HEK293 (cell line): ENCODE results near the gene GGA3.

ENCODE experiments used
- GLIS2 ChIP-seq: fragments of 450-650 bp; formaldehyde crosslinking; IDR thresholded peaks from 2 replicates; pipeline ENCODE4 v1.5.1; 2016; ENCODE audit warnings: missing biosample characterization, missing genetic modification characterization
- IKZF3 ChIP-seq: fragments of 450-650 bp; IDR thresholded peaks from 2 replicates; pipeline ENCODE4 v1.5.0; 2018; ENCODE audit warnings: missing biosample characterization, mild to moderate bottlenecking, missing genetic modification characterization, moderate library complexity
- KLF10 ChIP-seq: fragments of 450-650 bp; IDR thresholded peaks from 2 replicates; pipeline ENCODE4 v1.5.1; 2018; ENCODE audit warnings: missing biosample characterization, mild to moderate bottlenecking, missing genetic modification characterization
- KLF7 ChIP-seq: fragments of 450-650 bp; formaldehyde crosslinking; IDR thresholded peaks from 2 replicates; pipeline ENCODE4 v1.5.1; 2016; ENCODE audit warnings: missing biosample characterization, missing genetic modification characterization, borderline replicate concordance
- OSR2 ChIP-seq: fragments of 450-650 bp; formaldehyde crosslinking; IDR thresholded peaks from 2 replicates; pipeline ENCODE4 v1.5.1; 2016; ENCODE audit warnings: missing biosample characterization, missing genetic modification characterization
- OVOL3 ChIP-seq: fragments of 450-650 bp; formaldehyde crosslinking; IDR thresholded peaks from 2 replicates; pipeline ENCODE4 v1.5.1; 2016; ENCODE audit warnings: missing biosample characterization, missing genetic modification characterization
- PRDM1 ChIP-seq: fragments of 450-650 bp; formaldehyde crosslinking; IDR thresholded peaks from 2 replicates; pipeline ENCODE4; 2016; ENCODE audit warnings: missing biosample characterization, missing genetic modification characterization
- ZBTB20 ChIP-seq: fragments of 450-650 bp; formaldehyde crosslinking; IDR thresholded peaks from 2 replicates; pipeline ENCODE4 v1.5.1; 2016; ENCODE audit warnings: missing biosample characterization, missing genetic modification characterization
- ZEB2 ChIP-seq: fragments of 450-650 bp; formaldehyde crosslinking; IDR thresholded peaks from 2 replicates; pipeline ENCODE4 v1.5.1; 2016; ENCODE audit warnings: missing biosample characterization, missing genetic modification characterization
- ZFHX2 ChIP-seq: fragments of 450-650 bp; formaldehyde crosslinking; conservative IDR thresholded peaks from 2 replicates; pipeline ENCODE4 v1.5.1; 2016; ENCODE audit warnings: missing biosample characterization, missing genetic modification characterization
- ZNF132 ChIP-seq: fragments of 450-650 bp; formaldehyde crosslinking; IDR thresholded peaks from 2 replicates; pipeline ENCODE4 v1.5.1; 2017; ENCODE audit warnings: missing biosample characterization, missing genetic modification characterization, borderline replicate concordance
- ZNF175 ChIP-seq: fragments of 450-650 bp; formaldehyde crosslinking; IDR thresholded peaks from 2 replicates; pipeline ENCODE4 v1.5.1; 2016; ENCODE audit warnings: missing biosample characterization, missing genetic modification characterization
- ZNF2 ChIP-seq: fragments of 450-650 bp; formaldehyde crosslinking; IDR thresholded peaks from 2 replicates; pipeline ENCODE4 v1.5.1; 2016; ENCODE audit warnings: missing biosample characterization, missing genetic modification characterization
- ZNF248 ChIP-seq: fragments of 450-650 bp; formaldehyde crosslinking; IDR thresholded peaks from 2 replicates; pipeline ENCODE4 v1.5.1; 2017; ENCODE audit warnings: missing biosample characterization, missing genetic modification characterization
- ZNF311 ChIP-seq: fragments of 450-650 bp; formaldehyde crosslinking; IDR thresholded peaks from 2 replicates; pipeline ENCODE4 v1.5.1; 2017; ENCODE audit warnings: missing biosample characterization, missing genetic modification characterization, borderline replicate concordance
- ZNF37A ChIP-seq: fragments of 450-650 bp; IDR thresholded peaks from 2 replicates; pipeline ENCODE4 v1.5.1; 2018; ENCODE audit warnings: missing biosample characterization, missing genetic modification characterization
- ZNF473 ChIP-seq: fragments of 450-650 bp; formaldehyde crosslinking; IDR thresholded peaks from 2 replicates; pipeline ENCODE4 v1.5.1; 2017; ENCODE audit warnings: missing biosample characterization, missing genetic modification characterization
- ZNF48 ChIP-seq: fragments of 450-650 bp; formaldehyde crosslinking; IDR thresholded peaks from 2 replicates; pipeline ENCODE4 v1.5.1; 2016; ENCODE audit warnings: missing biosample characterization, missing genetic modification characterization
- ZNF530 ChIP-seq: fragments of 450-650 bp; formaldehyde crosslinking; IDR thresholded peaks from 2 replicates; pipeline ENCODE4 v1.5.1; 2016; ENCODE audit warnings: low read depth, missing biosample characterization, missing genetic modification characterization
- ZNF571 ChIP-seq: fragments of 450-650 bp; formaldehyde crosslinking; IDR thresholded peaks from 2 replicates; pipeline ENCODE4 v1.5.0; 2017; ENCODE audit warnings: missing biosample characterization, missing genetic modification characterization
- ZNF670 ChIP-seq: fragments of 450-650 bp; formaldehyde crosslinking; IDR thresholded peaks from 2 replicates; pipeline ENCODE4 v1.5.1; 2016; ENCODE audit warnings: missing biosample characterization, missing genetic modification characterization, low read depth
- ZNF837 ChIP-seq: fragments of 450-650 bp; formaldehyde crosslinking; IDR thresholded peaks from 2 replicates; pipeline ENCODE4 v1.5.1; 2016; ENCODE audit warnings: missing biosample characterization, missing genetic modification characterization
- ZNF843 ChIP-seq: fragments of 450-650 bp; formaldehyde crosslinking; IDR thresholded peaks from 2 replicates; pipeline ENCODE4 v1.5.1; 2016; ENCODE audit warnings: missing biosample characterization, missing genetic modification characterization
- TF ChIP-seq, protein P1 (sequence below): fragments of 450-650 bp; formaldehyde crosslinking; IDR thresholded peaks from 2 replicates; pipeline ENCODE4 v1.5.1; 2016; ENCODE audit warnings: missing biosample characterization, missing genetic modification characterization, borderline replicate concordance
- TF ChIP-seq, protein P2 (sequence below): fragments of 450-650 bp; formaldehyde crosslinking; IDR thresholded peaks from 2 replicates; pipeline ENCODE4 v1.5.1; 2017; ENCODE audit warnings: missing biosample characterization, missing genetic modification characterization
- TF ChIP-seq, protein P3 (sequence below): fragments of 450-650 bp; formaldehyde crosslinking; IDR thresholded peaks from 2 replicates; pipeline ENCODE4 v1.5.0; 2017; ENCODE audit warnings: missing biosample characterization, missing genetic modification characterization, borderline replicate concordance
- TF ChIP-seq, protein P4 (sequence below): fragments of 450-650 bp; formaldehyde crosslinking; IDR thresholded peaks from 2 replicates; pipeline ENCODE4 v1.5.1; 2017; ENCODE audit warnings: missing biosample characterization, missing genetic modification characterization
- TF ChIP-seq, protein P5 (sequence below): fragments of 450-650 bp; formaldehyde crosslinking; IDR thresholded peaks from 2 replicates; pipeline ENCODE4 v1.5.1; 2016; ENCODE audit warnings: missing biosample characterization, missing genetic modification characterization

GGA3 gene

DNA sequence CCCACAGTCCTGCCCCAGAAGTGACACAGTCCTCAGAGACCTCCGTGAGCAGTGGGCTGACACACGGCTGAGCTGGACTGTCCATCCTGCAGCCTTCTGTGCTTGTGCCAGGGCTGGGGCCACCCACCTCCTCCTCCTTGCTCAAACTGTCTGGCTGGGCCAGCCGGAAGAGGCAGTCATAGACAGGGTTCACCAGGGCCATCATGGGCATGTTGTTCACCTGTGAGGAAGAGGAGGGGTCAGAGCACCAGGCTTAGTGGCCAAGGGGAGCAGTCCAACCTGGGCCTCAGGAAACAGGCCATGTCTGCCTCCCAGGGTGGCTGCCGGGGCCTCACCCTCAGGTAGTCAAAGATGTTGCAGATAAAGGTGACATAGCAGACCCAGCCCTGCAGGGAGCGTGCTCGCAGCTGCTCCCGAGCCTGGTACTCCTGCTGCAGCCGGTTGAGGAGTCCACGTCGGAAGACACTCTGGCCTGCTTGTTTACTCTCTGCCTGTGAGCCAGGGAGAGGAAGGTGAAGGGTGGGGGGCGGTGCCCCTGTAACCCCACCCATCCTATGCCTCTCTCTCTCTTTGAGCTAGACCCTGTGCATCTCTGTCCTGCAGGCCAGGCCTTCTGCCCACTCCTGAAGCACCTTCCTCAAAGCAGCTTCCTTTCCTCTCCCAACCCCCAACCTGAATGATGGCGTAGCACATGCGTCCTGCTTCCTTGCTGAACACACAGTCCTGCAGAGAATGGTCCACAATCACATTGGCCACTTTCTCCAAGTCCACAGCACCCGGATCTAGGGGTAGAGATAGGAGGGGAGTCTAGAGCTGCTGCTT, 6.2 kb upstream of the GGA3 start (continued):
- TF ChIP-seq ZEB2 (tag by site-specific recombination) (peak; percentile 43; the same call in 1 of the 2 replicates), IKZF3 (tag by site-specific recombination) (no peak), OSR2 (tag by site-specific recombination) (0 out of 2 replicates have a peak, but pooled peaks have one; percentile 47), ZNF48 (tag by site-specific recombination) (no peak), ZNF2 (tag by site-specific recombination) (no peak), ZNF571 (no peak), ZNF843 (tag by site-specific recombination) (no peak), ZNF132 (tag by site-specific recombination) (no peak), ZNF248 (tag by site-specific recombination) (no peak), ZBTB20 (tag by site-specific recombination) (peak; percentile 93), ZNF473 (tag by site-specific recombination) (no peak), ZNF837 (tag by site-specific recombination) (no peak), OVOL3 (tag by site-specific recombination) (no peak), ZNF37A (tag by site-specific recombination) (no peak), ZNF175 (tag by site-specific recombination) (no peak), ZNF311 (no peak), KLF10 (tag by site-specific recombination) (no peak), KLF7 (tag by site-specific recombination) (no peak), ZFHX2 (tag by site-specific recombination) (no peak), GLIS2 (tag by site-specific recombination) (no peak; the same call in 1 of the 2 replicates), ZNF670 (tag by site-specific recombination) (no peak), ZNF530 (no peak), PRDM1 (tag by site-specific recombination) (no peak)
- TF ChIP-seq, protein P1, sequence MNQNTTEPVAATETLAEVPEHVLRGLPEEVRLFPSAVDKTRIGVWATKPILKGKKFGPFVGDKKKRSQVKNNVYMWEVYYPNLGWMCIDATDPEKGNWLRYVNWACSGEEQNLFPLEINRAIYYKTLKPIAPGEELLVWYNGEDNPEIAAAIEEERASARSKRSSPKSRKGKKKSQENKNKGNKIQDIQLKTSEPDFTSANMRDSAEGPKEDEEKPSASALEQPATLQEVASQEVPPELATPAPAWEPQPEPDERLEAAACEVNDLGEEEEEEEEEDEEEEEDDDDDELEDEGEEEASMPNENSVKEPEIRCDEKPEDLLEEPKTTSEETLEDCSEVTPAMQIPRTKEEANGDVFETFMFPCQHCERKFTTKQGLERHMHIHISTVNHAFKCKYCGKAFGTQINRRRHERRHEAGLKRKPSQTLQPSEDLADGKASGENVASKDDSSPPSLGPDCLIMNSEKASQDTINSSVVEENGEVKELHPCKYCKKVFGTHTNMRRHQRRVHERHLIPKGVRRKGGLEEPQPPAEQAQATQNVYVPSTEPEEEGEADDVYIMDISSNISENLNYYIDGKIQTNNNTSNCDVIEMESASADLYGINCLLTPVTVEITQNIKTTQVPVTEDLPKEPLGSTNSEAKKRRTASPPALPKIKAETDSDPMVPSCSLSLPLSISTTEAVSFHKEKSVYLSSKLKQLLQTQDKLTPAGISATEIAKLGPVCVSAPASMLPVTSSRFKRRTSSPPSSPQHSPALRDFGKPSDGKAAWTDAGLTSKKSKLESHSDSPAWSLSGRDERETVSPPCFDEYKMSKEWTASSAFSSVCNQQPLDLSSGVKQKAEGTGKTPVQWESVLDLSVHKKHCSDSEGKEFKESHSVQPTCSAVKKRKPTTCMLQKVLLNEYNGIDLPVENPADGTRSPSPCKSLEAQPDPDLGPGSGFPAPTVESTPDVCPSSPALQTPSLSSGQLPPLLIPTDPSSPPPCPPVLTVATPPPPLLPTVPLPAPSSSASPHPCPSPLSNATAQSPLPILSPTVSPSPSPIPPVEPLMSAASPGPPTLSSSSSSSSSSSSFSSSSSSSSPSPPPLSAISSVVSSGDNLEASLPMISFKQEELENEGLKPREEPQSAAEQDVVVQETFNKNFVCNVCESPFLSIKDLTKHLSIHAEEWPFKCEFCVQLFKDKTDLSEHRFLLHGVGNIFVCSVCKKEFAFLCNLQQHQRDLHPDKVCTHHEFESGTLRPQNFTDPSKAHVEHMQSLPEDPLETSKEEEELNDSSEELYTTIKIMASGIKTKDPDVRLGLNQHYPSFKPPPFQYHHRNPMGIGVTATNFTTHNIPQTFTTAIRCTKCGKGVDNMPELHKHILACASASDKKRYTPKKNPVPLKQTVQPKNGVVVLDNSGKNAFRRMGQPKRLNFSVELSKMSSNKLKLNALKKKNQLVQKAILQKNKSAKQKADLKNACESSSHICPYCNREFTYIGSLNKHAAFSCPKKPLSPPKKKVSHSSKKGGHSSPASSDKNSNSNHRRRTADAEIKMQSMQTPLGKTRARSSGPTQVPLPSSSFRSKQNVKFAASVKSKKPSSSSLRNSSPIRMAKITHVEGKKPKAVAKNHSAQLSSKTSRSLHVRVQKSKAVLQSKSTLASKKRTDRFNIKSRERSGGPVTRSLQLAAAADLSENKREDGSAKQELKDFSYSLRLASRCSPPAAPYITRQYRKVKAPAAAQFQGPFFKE (tag by site-specific recombination), result no peak
- TF ChIP-seq, protein P2, sequence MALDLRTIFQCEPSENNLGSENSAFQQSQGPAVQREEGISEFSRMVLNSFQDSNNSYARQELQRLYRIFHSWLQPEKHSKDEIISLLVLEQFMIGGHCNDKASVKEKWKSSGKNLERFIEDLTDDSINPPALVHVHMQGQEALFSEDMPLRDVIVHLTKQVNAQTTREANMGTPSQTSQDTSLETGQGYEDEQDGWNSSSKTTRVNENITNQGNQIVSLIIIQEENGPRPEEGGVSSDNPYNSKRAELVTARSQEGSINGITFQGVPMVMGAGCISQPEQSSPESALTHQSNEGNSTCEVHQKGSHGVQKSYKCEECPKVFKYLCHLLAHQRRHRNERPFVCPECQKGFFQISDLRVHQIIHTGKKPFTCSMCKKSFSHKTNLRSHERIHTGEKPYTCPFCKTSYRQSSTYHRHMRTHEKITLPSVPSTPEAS (tag by site-specific recombination), result no peak
- TF ChIP-seq, protein P3, sequence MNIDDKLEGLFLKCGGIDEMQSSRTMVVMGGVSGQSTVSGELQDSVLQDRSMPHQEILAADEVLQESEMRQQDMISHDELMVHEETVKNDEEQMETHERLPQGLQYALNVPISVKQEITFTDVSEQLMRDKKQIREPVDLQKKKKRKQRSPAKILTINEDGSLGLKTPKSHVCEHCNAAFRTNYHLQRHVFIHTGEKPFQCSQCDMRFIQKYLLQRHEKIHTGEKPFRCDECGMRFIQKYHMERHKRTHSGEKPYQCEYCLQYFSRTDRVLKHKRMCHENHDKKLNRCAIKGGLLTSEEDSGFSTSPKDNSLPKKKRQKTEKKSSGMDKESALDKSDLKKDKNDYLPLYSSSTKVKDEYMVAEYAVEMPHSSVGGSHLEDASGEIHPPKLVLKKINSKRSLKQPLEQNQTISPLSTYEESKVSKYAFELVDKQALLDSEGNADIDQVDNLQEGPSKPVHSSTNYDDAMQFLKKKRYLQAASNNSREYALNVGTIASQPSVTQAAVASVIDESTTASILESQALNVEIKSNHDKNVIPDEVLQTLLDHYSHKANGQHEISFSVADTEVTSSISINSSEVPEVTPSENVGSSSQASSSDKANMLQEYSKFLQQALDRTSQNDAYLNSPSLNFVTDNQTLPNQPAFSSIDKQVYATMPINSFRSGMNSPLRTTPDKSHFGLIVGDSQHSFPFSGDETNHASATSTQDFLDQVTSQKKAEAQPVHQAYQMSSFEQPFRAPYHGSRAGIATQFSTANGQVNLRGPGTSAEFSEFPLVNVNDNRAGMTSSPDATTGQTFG (tag by site-specific recombination), result no peak
- TF ChIP-seq, protein P4, sequence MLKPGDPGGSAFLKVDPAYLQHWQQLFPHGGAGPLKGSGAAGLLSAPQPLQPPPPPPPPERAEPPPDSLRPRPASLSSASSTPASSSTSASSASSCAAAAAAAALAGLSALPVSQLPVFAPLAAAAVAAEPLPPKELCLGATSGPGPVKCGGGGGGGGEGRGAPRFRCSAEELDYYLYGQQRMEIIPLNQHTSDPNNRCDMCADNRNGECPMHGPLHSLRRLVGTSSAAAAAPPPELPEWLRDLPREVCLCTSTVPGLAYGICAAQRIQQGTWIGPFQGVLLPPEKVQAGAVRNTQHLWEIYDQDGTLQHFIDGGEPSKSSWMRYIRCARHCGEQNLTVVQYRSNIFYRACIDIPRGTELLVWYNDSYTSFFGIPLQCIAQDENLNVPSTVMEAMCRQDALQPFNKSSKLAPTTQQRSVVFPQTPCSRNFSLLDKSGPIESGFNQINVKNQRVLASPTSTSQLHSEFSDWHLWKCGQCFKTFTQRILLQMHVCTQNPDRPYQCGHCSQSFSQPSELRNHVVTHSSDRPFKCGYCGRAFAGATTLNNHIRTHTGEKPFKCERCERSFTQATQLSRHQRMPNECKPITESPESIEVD, result no peak
- TF ChIP-seq, protein P5, sequence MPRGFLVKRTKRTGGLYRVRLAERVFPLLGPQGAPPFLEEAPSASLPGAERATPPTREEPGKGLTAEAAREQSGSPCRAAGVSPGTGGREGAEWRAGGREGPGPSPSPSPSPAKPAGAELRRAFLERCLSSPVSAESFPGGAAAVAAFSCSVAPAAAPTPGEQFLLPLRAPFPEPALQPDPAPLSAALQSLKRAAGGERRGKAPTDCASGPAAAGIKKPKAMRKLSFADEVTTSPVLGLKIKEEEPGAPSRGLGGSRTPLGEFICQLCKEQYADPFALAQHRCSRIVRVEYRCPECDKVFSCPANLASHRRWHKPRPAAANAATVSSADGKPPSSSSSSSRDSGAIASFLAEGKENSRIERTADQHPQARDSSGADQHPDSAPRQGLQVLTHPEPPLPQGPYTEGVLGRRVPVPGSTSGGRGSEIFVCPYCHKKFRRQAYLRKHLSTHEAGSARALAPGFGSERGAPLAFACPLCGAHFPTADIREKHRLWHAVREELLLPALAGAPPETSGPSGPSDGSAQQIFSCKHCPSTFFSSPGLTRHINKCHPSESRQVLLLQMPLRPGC (tag by site-specific recombination), result no peak
